Cardiac muscle cell (in vitro differentiated cells and primary cell): Measurements from ENCODE around the gene OR8J3. TPM values are rescaled to one million over a fixed set of nuclear protein-coding genes. Genes with fewer than 3 reads are reported as not detected.
"Not testable (repeated sequence)": the region's sequence is repeated elsewhere in the genome, so short reads cannot be mapped to it uniquely, and the experiment has no call there.

Source experiments
- DNase-seq, 2 donors: peaks; one replicate each; pipeline versions ENCODE4 v3.0.0 to v3.0.0-alpha.2; 2010 to 2017; ENCODE audit warnings: low read depth in 1 of 2, low spot score in 1 of 2
- H3K27ac ChIP-seq: fragments of 200-600 bp; sonication (generic); 2 replicates; pipeline ENCODE4 v1.5.1; 2016
- H3K27me3 ChIP-seq: fragments of 200-600 bp; sonication (generic); 2 replicates; pipeline ENCODE4 v1.6.0; 2016; ENCODE audit warnings: control low read depth
- H3K36me3 ChIP-seq: fragments of 200-600 bp; sonication (generic); 2 replicates; pipeline ENCODE4 v1.5.1; 2016; ENCODE audit warnings: control low read depth
- H3K4me1 ChIP-seq: fragments of 200-600 bp; sonication (generic); 2 replicates; pipeline ENCODE4 v1.8.1; 2017; ENCODE audit warnings: low read depth, mild to moderate bottlenecking, mixed run types
- H3K4me3 ChIP-seq: fragments of 200-600 bp; sonication (generic); 2 replicates; pipeline ENCODE4 v1.5.1; 2016; ENCODE audit warnings: mild to moderate bottlenecking
- H3K9me3 ChIP-seq: fragments of 200-600 bp; sonication (generic); 2 replicates; pipeline ENCODE4 v1.5.1; 2017; ENCODE audit warnings: low read depth, mild to moderate bottlenecking, control low read depth
- polyA plus RNA-seq: library from polyadenylated mRNA; unstranded; fragments of >200 nt; fragmentation: Nextera tagmentation; extraction: Ambion mirVana; gene quantifications from 2 replicates; pipeline ENCODE4 v1.2.1, GENCODE V29; 2016
- total RNA-seq: library from RNA; depleted of rRNA; stranded (reverse); fragments of >200 nt; gene quantifications from 2 replicates; pipeline ENCODE4 v1.2.3, GENCODE V29; 2016
- TF ChIP-seq, protein P1 (sequence below): IDR thresholded peaks from 2 replicates; pipeline ENCODE4 v1.5.1; 2012; ENCODE audit warnings: low read depth, mild to moderate bottlenecking, low read length

OR8J3 gene
- total and polyA plus RNA-seq, 2 experiments from 2014 or later, result not detected

DNA sequence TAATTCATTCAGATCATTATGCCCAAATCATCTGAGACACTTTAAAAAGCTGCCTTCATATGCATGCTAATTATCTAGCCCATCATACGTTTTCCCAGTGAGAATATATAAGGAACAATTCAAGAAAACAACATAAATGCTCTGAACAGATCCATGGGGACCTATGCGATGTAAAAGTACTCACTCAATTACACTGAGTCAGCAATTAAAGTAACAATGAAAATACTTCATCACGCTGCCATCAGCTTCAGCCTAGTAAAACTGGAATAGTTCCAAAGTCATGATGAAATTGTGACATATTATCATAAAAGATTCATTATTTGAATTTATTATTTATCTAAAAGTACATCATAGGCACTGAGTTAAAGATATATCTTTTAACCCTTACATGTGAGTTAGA is 23.8 kb upstream of the OR8J3 start:
- no peak for DNase-seq
- H3K4me1 ChIP-seq, result no peaks in the 10 kb centered on the region
- TF ChIP-seq, protein P1, sequence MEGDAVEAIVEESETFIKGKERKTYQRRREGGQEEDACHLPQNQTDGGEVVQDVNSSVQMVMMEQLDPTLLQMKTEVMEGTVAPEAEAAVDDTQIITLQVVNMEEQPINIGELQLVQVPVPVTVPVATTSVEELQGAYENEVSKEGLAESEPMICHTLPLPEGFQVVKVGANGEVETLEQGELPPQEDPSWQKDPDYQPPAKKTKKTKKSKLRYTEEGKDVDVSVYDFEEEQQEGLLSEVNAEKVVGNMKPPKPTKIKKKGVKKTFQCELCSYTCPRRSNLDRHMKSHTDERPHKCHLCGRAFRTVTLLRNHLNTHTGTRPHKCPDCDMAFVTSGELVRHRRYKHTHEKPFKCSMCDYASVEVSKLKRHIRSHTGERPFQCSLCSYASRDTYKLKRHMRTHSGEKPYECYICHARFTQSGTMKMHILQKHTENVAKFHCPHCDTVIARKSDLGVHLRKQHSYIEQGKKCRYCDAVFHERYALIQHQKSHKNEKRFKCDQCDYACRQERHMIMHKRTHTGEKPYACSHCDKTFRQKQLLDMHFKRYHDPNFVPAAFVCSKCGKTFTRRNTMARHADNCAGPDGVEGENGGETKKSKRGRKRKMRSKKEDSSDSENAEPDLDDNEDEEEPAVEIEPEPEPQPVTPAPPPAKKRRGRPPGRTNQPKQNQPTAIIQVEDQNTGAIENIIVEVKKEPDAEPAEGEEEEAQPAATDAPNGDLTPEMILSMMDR, result no peak

DNA sequence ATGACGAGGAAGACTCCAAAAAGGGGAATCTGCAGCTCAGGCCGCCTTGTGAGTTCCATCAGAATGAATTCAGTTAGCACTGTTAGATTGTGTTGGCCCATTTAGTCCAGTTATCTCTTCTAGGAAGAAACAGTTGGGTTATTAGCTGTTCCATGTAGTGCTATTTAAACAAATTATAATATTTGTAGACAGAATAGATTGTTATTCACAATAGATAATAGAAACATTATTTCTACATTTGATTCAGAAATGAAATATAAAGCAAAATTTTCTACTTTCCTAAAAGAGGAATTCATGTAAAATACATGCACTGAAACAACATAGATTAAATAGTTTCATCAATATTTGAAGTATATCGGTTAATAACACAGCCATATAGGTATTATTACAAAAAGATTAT is 20.2 kb upstream of the OR8J3 start, which contains the start of gene OR8K5:
Gene OR8K5, minus strand, starts transcription at position 101 of the 400 bp plus-strand sequence. Its CDS starts 0 bp downstream, at position 101.
- Histone ChIP-seq H3K36me3 (no peaks in the 10 kb centered on the region), H3K4me3 (no peak within 1 kb of the TSS), H3K4me1 (no peaks in the 10 kb centered on the region), H3K9me3 (no peaks in the 10 kb centered on the region), H3K27ac (no peak within 1 kb of the TSS), H3K27me3 (no peaks in the 10 kb centered on the region)
- no peak for DNase-seq
- TF ChIP-seq, protein P1, result no peak

More for the DNA sequence above, 23.8 kb upstream of the OR8J3 start:
- H3K36me3 ChIP-seq, result no peaks in the 10 kb centered on the region
- no peaks in the 10 kb centered on the region for H3K9me3 ChIP-seq
- H3K27me3 ChIP-seq, result no peaks in the 10 kb centered on the region
- H3K4me3 ChIP-seq, result no peak overlapping the region
- no peak overlapping the region for H3K27ac ChIP-seq

DNA sequence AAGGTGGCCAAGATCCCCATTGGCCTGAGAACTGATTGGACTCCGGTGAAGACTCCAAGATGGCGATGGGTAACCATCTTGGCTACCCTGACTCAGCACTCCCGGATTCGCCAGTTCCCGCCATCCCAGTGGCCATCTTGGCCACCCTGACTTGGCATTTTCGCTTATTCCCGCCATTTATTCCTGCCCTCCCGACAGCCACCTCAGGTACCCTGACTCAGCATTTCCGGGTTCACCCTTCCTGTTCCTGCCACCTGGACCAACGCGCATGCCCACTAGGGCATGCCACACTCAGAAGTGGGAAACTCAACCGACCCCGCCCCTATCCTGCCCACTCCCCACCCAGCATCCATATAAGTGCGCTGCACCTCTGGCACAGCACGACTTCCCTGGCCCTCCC is 12.3 kb upstream of the OR8J3 start:
- no peaks in the 10 kb centered on the region for H3K9me3 ChIP-seq
- H3K4me3 ChIP-seq, result no peak overlapping the region
- TF ChIP-seq, protein P1, result no peak
- no peak overlapping the region for H3K27ac ChIP-seq
- H3K36me3 ChIP-seq, result no peaks in the 10 kb centered on the region
- no peak for DNase-seq
- no peaks in the 10 kb centered on the region for H3K27me3 ChIP-seq
- no peaks in the 10 kb centered on the region for H3K4me1 ChIP-seq

DNA sequence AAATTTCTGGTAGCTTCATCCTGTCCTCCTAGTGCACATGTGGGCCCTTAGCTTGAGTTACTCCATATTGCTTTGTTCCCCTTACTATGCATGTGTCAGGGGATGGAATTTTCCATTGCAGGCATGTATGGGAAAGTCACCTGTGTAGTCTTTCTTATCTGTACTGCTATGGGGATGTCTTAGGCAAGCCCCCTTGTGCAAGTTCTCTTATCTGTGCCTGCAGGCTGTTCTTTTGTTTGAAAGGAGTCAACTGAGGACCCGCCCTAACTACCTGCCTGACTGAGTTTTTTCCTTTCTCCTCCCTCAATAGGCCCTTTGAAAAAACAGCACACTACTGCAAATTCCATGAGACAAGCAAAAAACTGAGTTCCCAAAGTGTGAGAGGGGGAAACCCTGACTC is 11.4 kb upstream of the OR8J3 start:
- Histone ChIP-seq H3K9me3 (no peaks in the 10 kb centered on the region), H3K4me3 (no peak overlapping the region), H3K4me1 (no peaks in the 10 kb centered on the region), H3K36me3 (no peaks in the 10 kb centered on the region), H3K27ac (no peak overlapping the region), H3K27me3 (no peaks in the 10 kb centered on the region)
- no peak for DNase-seq
- TF ChIP-seq, protein P1, result no peak

DNA sequence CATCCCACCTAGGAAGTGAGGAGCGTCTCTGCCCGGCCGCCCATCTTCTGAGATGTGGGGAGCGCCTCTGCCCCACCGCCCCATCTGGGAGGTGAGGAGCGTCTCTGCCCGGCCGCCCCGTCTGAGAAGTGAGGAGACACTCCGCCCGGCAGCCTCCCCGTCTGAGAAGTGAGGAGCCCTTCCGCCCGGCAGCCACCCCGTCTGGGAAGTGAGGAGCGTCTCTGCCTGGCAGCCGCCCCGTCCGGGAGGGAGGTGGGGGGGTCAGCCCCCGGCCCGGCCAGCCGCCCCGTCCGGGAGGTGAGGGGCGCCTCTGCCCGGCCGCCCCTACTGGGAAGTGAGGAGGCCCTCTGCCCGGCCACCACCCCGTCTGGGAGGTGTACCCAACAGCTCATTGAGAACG is 3.7 kb upstream of the OR8J3 start:
- not testable (repeated sequence) for H3K4me3 ChIP-seq, DNase-seq, H3K36me3 ChIP-seq, H3K27me3 ChIP-seq, H3K4me1 ChIP-seq, H3K9me3 ChIP-seq, H3K27ac ChIP-seq

DNA sequence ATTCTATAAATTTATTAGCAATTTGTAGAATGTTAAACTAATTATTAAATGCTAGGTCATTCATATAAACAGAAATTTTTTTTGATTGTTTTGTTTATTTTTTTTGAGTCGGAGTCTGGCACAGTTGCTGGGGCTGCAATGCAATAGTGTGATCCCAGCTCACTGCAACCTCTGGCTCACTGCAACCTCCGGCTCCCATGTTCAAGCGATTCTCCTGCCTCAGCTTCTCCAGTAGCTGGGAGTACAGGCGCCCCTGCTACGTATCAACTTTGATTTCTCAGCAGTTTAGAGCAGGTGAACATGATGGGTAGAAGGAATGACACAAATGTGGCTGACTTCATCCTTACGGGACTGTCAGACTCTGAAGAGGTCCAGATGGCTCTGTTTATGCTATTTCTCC is 17.9 kb downstream of the OR8J3 start, which contains the start of gene OR8H3:
Gene OR8H3, plus strand, starts transcription at position 301 of the 400 bp plus-strand sequence. Its CDS starts 0 bp downstream, at position 301.
- no peak within 1 kb of the TSS for H3K4me3 ChIP-seq
- no peaks in the 10 kb centered on the region for H3K27me3 ChIP-seq
- H3K9me3 ChIP-seq, result no peaks in the 10 kb centered on the region
- TF ChIP-seq, protein P1, result no peak
- no peaks in the 10 kb centered on the region for H3K4me1 ChIP-seq
- no peak for DNase-seq
- H3K27ac ChIP-seq, result no peak within 1 kb of the TSS
- no peaks in the 10 kb centered on the region for H3K36me3 ChIP-seq
